HepG2 (cell line): ENCODE results near the gene LMCD1. TPM values are rescaled to one million over a fixed set of nuclear protein-coding genes. Genes with fewer than 3 reads are reported as not detected.

Source experiments
- ATF3 ChIP-seq: sonication (generic); formaldehyde crosslinking; IDR thresholded peaks from 2 replicates; pipeline ENCODE4 v1.4.0; 2020; ENCODE audit warnings: missing genetic modification reagents
- BRD4 ChIP-seq: sonication (generic); formaldehyde crosslinking; IDR thresholded peaks from 2 replicates; pipeline ENCODE4 v1.4.0; 2020; ENCODE audit warnings: missing genetic modification reagents
- CENPBD1 ChIP-seq: sonication (generic); formaldehyde crosslinking; IDR thresholded peaks from 2 replicates; pipeline ENCODE4 v1.8.0; 2022; ENCODE audit warnings: missing genetic modification reagents, low read depth, mild to moderate bottlenecking, borderline replicate concordance
- FUBP1 ChIP-seq: sonication (generic); formaldehyde crosslinking; IDR thresholded peaks from 2 replicates; pipeline ENCODE4 v1.5.1; 2020; ENCODE audit warnings: missing genetic modification reagents, mild to moderate bottlenecking, borderline replicate concordance
- GLI4 ChIP-seq: sonication (generic); formaldehyde crosslinking; IDR thresholded peaks from 2 replicates; pipeline ENCODE4 v1.5.1; 2020; ENCODE audit warnings: missing genetic modification reagents, mild to moderate bottlenecking, moderate library complexity, borderline replicate concordance
- JUND ChIP-seq: sonication (generic); formaldehyde crosslinking; IDR thresholded peaks from 2 replicates; pipeline ENCODE4 v1.8.0; 2022; ENCODE audit warnings: mild to moderate bottlenecking, missing genetic modification reagents
- MAFK ChIP-seq, 2 experiments: IDR thresholded peaks in 1 of 2; conservative IDR thresholded peaks in 1 of 2; 2 replicates each; pipeline ENCODE4 v1.6.1; 2011; ENCODE audit warnings: improper control_type of control experiment in 2 of 2, low read length in 2 of 2
- MLX ChIP-seq: IDR thresholded peaks from 2 replicates; pipeline ENCODE4 v1.6.1; 2016
- MTA3 ChIP-seq: sonication (generic); formaldehyde crosslinking; IDR thresholded peaks from 2 replicates; pipeline ENCODE4 v1.4.0; 2020; ENCODE audit warnings: missing genetic modification reagents
- NFE2L2 ChIP-seq: fragments of 150-350 bp; IDR thresholded peaks from 2 replicates; pipeline ENCODE4 v1.6.1; 2014; ENCODE audit warnings: low read length
- PLSCR1 ChIP-seq: sonication (generic); formaldehyde crosslinking; IDR thresholded peaks from 2 replicates; pipeline ENCODE4 v1.5.0; 2020; ENCODE audit warnings: missing genetic modification reagents, mild to moderate bottlenecking, borderline replicate concordance
- PRPF4 ChIP-seq: fragments of 200-400 bp; formaldehyde crosslinking; IDR thresholded peaks from 2 replicates; pipeline ENCODE4 v1.6.1; 2016; ENCODE audit warnings: low read length, low read depth; ENCODE audit not compliant: poor library complexity, severe bottlenecking
- RFX3 ChIP-seq: IDR thresholded peaks from 2 replicates; pipeline ENCODE4 v1.6.1; 2016; ENCODE audit warnings: missing biosample characterization, missing genetic modification reagents
- RXRA ChIP-seq: sonication (generic); formaldehyde crosslinking; IDR thresholded peaks from 2 replicates; pipeline ENCODE4 v1.5.1; 2020; ENCODE audit warnings: missing genetic modification reagents
- TBL1XR1 ChIP-seq: fragments of 150-350 bp; IDR thresholded peaks from 2 replicates; pipeline ENCODE4 v1.6.1; 2014; ENCODE audit warnings: borderline replicate concordance, low read length; ENCODE audit not compliant: partially characterized antibody
- THAP9 ChIP-seq: sonication (generic); formaldehyde crosslinking; IDR thresholded peaks from 2 replicates; pipeline ENCODE4; 2020; ENCODE audit warnings: missing genetic modification reagents, mild to moderate bottlenecking, borderline replicate concordance
- THYN1 ChIP-seq: sonication (generic); formaldehyde crosslinking; IDR thresholded peaks from 2 replicates; pipeline ENCODE4 v1.8.1; 2023; ENCODE audit warnings: low read depth, mild to moderate bottlenecking, moderate library complexity, missing genetic modification reagents, borderline replicate concordance
- ZNF138 ChIP-seq: sonication (generic); formaldehyde crosslinking; IDR thresholded peaks from 2 replicates; pipeline ENCODE4 v1.5.0; 2020; ENCODE audit warnings: mild to moderate bottlenecking, low read depth, missing genetic modification reagents
- ZNF224 ChIP-seq: sonication (generic); formaldehyde crosslinking; IDR thresholded peaks from 2 replicates; pipeline ENCODE4 v1.5.0; 2020; ENCODE audit warnings: mild to moderate bottlenecking, missing genetic modification reagents
- ZNF260 ChIP-seq: sonication (generic); formaldehyde crosslinking; IDR thresholded peaks from 2 replicates; pipeline ENCODE4 v1.4.0; 2020; ENCODE audit warnings: missing genetic modification reagents, low read depth, mild to moderate bottlenecking, borderline replicate concordance
- ZNF510 ChIP-seq: sonication (generic); formaldehyde crosslinking; IDR thresholded peaks from 2 replicates; pipeline ENCODE4 v1.4.0; 2020; ENCODE audit warnings: low read depth, mild to moderate bottlenecking, missing genetic modification reagents
- ZNF530 ChIP-seq: sonication (generic); formaldehyde crosslinking; IDR thresholded peaks from 2 replicates; pipeline ENCODE4 v1.5.0; 2020; ENCODE audit warnings: low read depth, mild to moderate bottlenecking, missing genetic modification reagents
- ZNF567 ChIP-seq: sonication (generic); formaldehyde crosslinking; IDR thresholded peaks from 2 replicates; pipeline ENCODE4 v1.8.1; 2023; ENCODE audit warnings: mild to moderate bottlenecking, missing genetic modification reagents, borderline replicate concordance
- ZNF709 ChIP-seq: sonication (generic); formaldehyde crosslinking; IDR thresholded peaks from 2 replicates; pipeline ENCODE4 v1.5.0; 2020; ENCODE audit warnings: mild to moderate bottlenecking, missing genetic modification reagents
- ZNF878 ChIP-seq: sonication (generic); formaldehyde crosslinking; IDR thresholded peaks from 2 replicates; pipeline ENCODE4 v1.8.1; 2023; ENCODE audit warnings: mild to moderate bottlenecking, missing genetic modification reagents, moderate library complexity
- polyA plus RNA-seq, 8 experiments: library from polyadenylated mRNA; depleted of rRNA in 3 of 8; stranded (reverse) in 7 of 8; unstranded in 1 of 8; fragments of >200 nt; fragmentation: Illumina TruSeq in 4 of 8; extraction: Trizol in 4 of 8; gene quantifications; 2 replicates each; pipeline versions ENCODE4 v1.2.1 to v1.2.3, GENCODE V29; 2011 to 2016; ENCODE audit warnings: low read depth in 4 of 8, missing spikeins in 1 of 8, mixed read lengths in 1 of 8; ENCODE audit not compliant: insufficient read depth in 1 of 8
- total RNA-seq, 5 experiments: library from RNA; depleted of rRNA; stranded (reverse); fragments of >200 nt; fragmentation: Illumina TruSeq; extraction: Trizol; gene quantifications; 2 replicates each; pipeline ENCODE4 v1.2.3, GENCODE V29; 2016; ENCODE audit warnings: low read depth in 1 of 5

The LMCD1 gene
- total and polyA plus RNA-seq, 2 of the 13 experiments (the other 11 are each of a cell fraction or from before 2014, with no cell fraction given) = 6.2 to 7.1 TPM

- no peak for TF ChIP-seq NFE2L2
- peak; percentile 54; the same call in 1 of the 2 replicates for TF ChIP-seq MLX (CRISPR knock-in tag)
- TF ChIP-seq PRPF4 = no peak
- TF ChIP-seq THYN1 (CRISPR knock-in tag) = no peak
- no peak for TF ChIP-seq ZNF530 (CRISPR knock-in tag)
- TF ChIP-seq THAP9 (CRISPR knock-in tag) = no peak
- TF ChIP-seq RFX3 (CRISPR knock-in tag) = no peak
- TF ChIP-seq MTA3 (CRISPR knock-in tag) = no peak
- peak; percentile 54; the same call in 1 of the 2 replicates for TF ChIP-seq ATF3 (CRISPR knock-in tag)
- TF ChIP-seq CENPBD1 (CRISPR knock-in tag) = no peak
- TF ChIP-seq RXRA (CRISPR knock-in tag) = peak; percentile 31; the same call in 1 of the 2 replicates
- no peak for TF ChIP-seq FUBP1 (CRISPR knock-in tag)
- TF ChIP-seq ZNF510 (CRISPR knock-in tag) = no peak
- no peak for TF ChIP-seq PLSCR1 (CRISPR knock-in tag)
- no peak for TF ChIP-seq JUND (CRISPR knock-in tag)
- no peak for TF ChIP-seq ZNF709
- TF ChIP-seq ZNF567 (CRISPR knock-in tag) = no peak
- TF ChIP-seq GLI4 (CRISPR knock-in tag) = no peak
- no peak for TF ChIP-seq ZNF224 (CRISPR knock-in tag)
- no peak for TF ChIP-seq ZNF878
- peak; percentile 21 for TF ChIP-seq TBL1XR1
- no peak for TF ChIP-seq ZNF260 (CRISPR knock-in tag)
- no peak for TF ChIP-seq ZNF138
- no peak for TF ChIP-seq BRD4 (CRISPR knock-in tag)
- TF ChIP-seq MAFK (conservative IDR thresholded peaks at IDR 0.05 in 1 of 2, IDR thresholded peaks at IDR 0.05 in 1 of 2; ENCODE audit: low read length in 2 of 2) = no peak
Observed at GRCh38 chr3:8486936-8487335, 14.7 kb upstream of the LMCD1 start (continued).
